Chondrocyte (in vitro differentiated cells): ENCODE measurements around the gene MAP2K6. TPM values are rescaled to one million over a fixed set of nuclear protein-coding genes. Genes with fewer than 3 reads are reported as not detected.
"Not testable (repeated sequence)": the region's sequence is repeated elsewhere in the genome, so short reads cannot be mapped to it uniquely, and the experiment has no call there.

ENCODE experiments used
- DNase-seq: peaks from one replicate; pipeline ENCODE4 v3.0.0; 2021; ENCODE audit warnings: mixed read lengths, low spot score
- H3K27ac Mint-ChIP-seq: one replicate; pipeline ENCODE4 v1.8.0; 2021; ENCODE audit warnings: mild to moderate bottlenecking, moderate library complexity, mixed read lengths; ENCODE audit not compliant: unreplicated experiment
- H3K27me3 Mint-ChIP-seq: 2 replicates; pipeline ENCODE4 v1.8.0; 2021; ENCODE audit warnings: low read depth, mixed read lengths
- H3K36me3 Mint-ChIP-seq: 2 replicates; pipeline ENCODE4 v1.8.0; 2021; ENCODE audit warnings: low read depth, mixed read lengths
- H3K4me1 Mint-ChIP-seq: 2 replicates; pipeline ENCODE4 v1.8.0; 2021; ENCODE audit warnings: low read depth, mild to moderate bottlenecking, mixed read lengths
- H3K4me3 Mint-ChIP-seq: one replicate; pipeline ENCODE4 v1.8.0; 2021; ENCODE audit warnings: mild to moderate bottlenecking, moderate library complexity, mixed read lengths; ENCODE audit not compliant: unreplicated experiment
- H3K9me3 Mint-ChIP-seq: 2 replicates; pipeline ENCODE4 v1.8.0; 2021; ENCODE audit warnings: low read depth, mixed read lengths
- CTCF ChIP-seq: fragments of 200-600 bp; sonication (generic); IDR thresholded peaks from 2 replicates; pipeline ENCODE4 v1.5.0; 2021; ENCODE audit warnings: antibody characterized with exemption, mild to moderate bottlenecking, moderate library complexity
- total RNA-seq: library from RNA; stranded (reverse); gene quantifications from 3 replicates; pipeline ENCODE4 v1.2.1, GENCODE V29; 2021

Gene MAP2K6
- total RNA-seq, 1 donor from 2014 or later = 0.75 TPM

- H3K4me1 Mint-ChIP-seq = peaks cover 13% of the 10 kb centered on the region
Observed at GRCh38 chr17:69478916-69479315, 64.4 kb downstream of the MAP2K6 start.

GRCh38 chr17:69479756-69480155 is 65.3 kb downstream of the MAP2K6 start:
- H3K4me3 Mint-ChIP-seq, H3K4me1 Mint-ChIP-seq, DNase-seq, H3K36me3 Mint-ChIP-seq, H3K27me3 Mint-ChIP-seq, H3K9me3 Mint-ChIP-seq, H3K27ac Mint-ChIP-seq: not testable (repeated sequence)

More at GRCh38 chr17:69478916-69479315, 64.4 kb downstream of the MAP2K6 start:
- DNase-seq = no peak
- Mint-ChIP-seq H3K9me3 (no peaks in the 10 kb centered on the region), H3K27me3 (no peaks in the 10 kb centered on the region), H3K27ac (no peak overlapping the region), H3K4me3 (no peak overlapping the region), H3K36me3 (no peaks in the 10 kb centered on the region)
- TF ChIP-seq CTCF = no peak

GRCh38 chr17:69480245-69480644 is 65.7 kb downstream of the MAP2K6 start:
- Mint-ChIP-seq H3K27ac (no peak overlapping the region), H3K9me3 (no peaks in the 10 kb centered on the region), H3K4me3 (no peak overlapping the region), H3K4me1 (peaks cover 7% of the 10 kb centered on the region), H3K27me3 (no peaks in the 10 kb centered on the region), H3K36me3 (no peaks in the 10 kb centered on the region)
- TF ChIP-seq CTCF = no peak
- DNase-seq = no peak

GRCh38 chr17:69485251-69485661 is 70.8 kb downstream of the MAP2K6 start:
- TF ChIP-seq CTCF = no peak
- no peak for DNase-seq
- Mint-ChIP-seq H3K27me3 (no peaks in the 10 kb centered on the region), H3K27ac (no peak overlapping the region), H3K4me3 (no peak overlapping the region), H3K9me3 (no peaks in the 10 kb centered on the region), H3K36me3 (no peaks in the 10 kb centered on the region), H3K4me1 (peaks cover 17% of the 10 kb centered on the region)

- Mint-ChIP-seq H3K27me3 (no peaks in the 10 kb centered on the region), H3K4me3 (no peak overlapping the region), H3K9me3 (no peaks in the 10 kb centered on the region), H3K27ac (no peak overlapping the region), H3K36me3 (no peaks in the 10 kb centered on the region), H3K4me1 (peaks cover 15% of the 10 kb centered on the region)
- no peak for DNase-seq
- TF ChIP-seq CTCF = no peak
Observed at GRCh38 chr17:69485901-69486643, 71.6 kb downstream of the MAP2K6 start.
